ENCODE data around the gene SRC. TPM values are rescaled to one million over a fixed set of nuclear protein-coding genes. Genes with fewer than 3 reads are reported as not detected.

Gene SRC
- total and polyA plus RNA-seq, 4 donors = 15.6 to 59.6 (median 37.8) TPM

- Histone ChIP-seq H3K27ac (ENCODE audit: low read depth, low read length) (no peak overlapping the region), H3K9me3 (ENCODE audit: control insufficient read depth, insufficient read depth, low read length) (no peaks in the 10 kb centered on the region), H3K4me1 (ENCODE audit: control insufficient read depth, insufficient read depth, low read length) (peaks cover 45% of the 10 kb centered on the region), H3K36me3 (ENCODE audit: control insufficient read depth, insufficient read depth, low read length) (peaks cover 93% of the 10 kb centered on the region), H3K4me3 (ENCODE audit: low read depth, low read length) (no peak overlapping the region), H3K27me3 (ENCODE audit: control insufficient read depth, insufficient read depth, low read length) (no peaks in the 10 kb centered on the region)
- 90% methylated on average over 25 of the region's 30 CpGs for WGBS (ENCODE audit: insufficient coverage)
- DNase-seq (ENCODE audit: low read depth in 4 of 6, low spot score in 6 of 6) = no peak
These were observed 52.2 kb downstream of the SRC start for GRCh38 chr20:37397954-37398749.

- H3K9me3 ChIP-seq (ENCODE audit: control insufficient read depth, insufficient read depth, low read length) = no peaks in the 10 kb centered on the region
- H3K36me3 ChIP-seq (ENCODE audit: control insufficient read depth, insufficient read depth, low read length) = peaks cover 94% of the 10 kb centered on the region
- 79% methylated on average over 12 of the region's 15 CpGs for WGBS (ENCODE audit: insufficient coverage)
- no peak for DNase-seq (ENCODE audit: low read depth in 4 of 6, low spot score in 6 of 6)
- peaks cover 36% of the 10 kb centered on the region for H3K4me1 ChIP-seq (ENCODE audit: control insufficient read depth, insufficient read depth, low read length)
- H3K4me3 ChIP-seq (ENCODE audit: low read depth, low read length) = no peak overlapping the region
- H3K27me3 ChIP-seq (ENCODE audit: control insufficient read depth, insufficient read depth, low read length) = no peaks in the 10 kb centered on the region
- no peak overlapping the region for H3K27ac ChIP-seq (ENCODE audit: low read depth, low read length)
These were observed 53.0 kb downstream of the SRC start for GRCh38 chr20:37398750-37399621.

GRCh38 chr20:37401282-37401929 is 55.5 kb downstream of the SRC start:
- H3K36me3 ChIP-seq (ENCODE audit: control insufficient read depth, insufficient read depth, low read length) = peaks cover 84% of the 10 kb centered on the region
- DNase-seq (ENCODE audit: low read depth in 4 of 6, low spot score in 6 of 6) = no peak
- 87% methylated on average over 9 of the region's 9 CpGs for WGBS (ENCODE audit: insufficient coverage)

GRCh38 chr20:37401930-37402675 is 56.2 kb downstream of the SRC start:
- no peak overlapping the region for H3K27ac ChIP-seq (ENCODE audit: low read depth, low read length)
- peaks cover 78% of the 10 kb centered on the region for H3K36me3 ChIP-seq (ENCODE audit: control insufficient read depth, insufficient read depth, low read length)
- DNase-seq (ENCODE audit: low read depth in 4 of 6, low spot score in 6 of 6) = no peak
- WGBS (ENCODE audit: insufficient coverage) = 89% methylated on average over 29 of the region's 30 CpGs
- no peaks in the 10 kb centered on the region for H3K27me3 ChIP-seq (ENCODE audit: control insufficient read depth, insufficient read depth, low read length)
- H3K4me3 ChIP-seq (ENCODE audit: low read depth, low read length) = no peak overlapping the region
- H3K4me1 ChIP-seq (ENCODE audit: control insufficient read depth, insufficient read depth, low read length) = peaks cover 13% of the 10 kb centered on the region
- no peaks in the 10 kb centered on the region for H3K9me3 ChIP-seq (ENCODE audit: control insufficient read depth, insufficient read depth, low read length)

More at GRCh38 chr20:37401282-37401929, 55.5 kb downstream of the SRC start:
- H3K27me3 ChIP-seq (ENCODE audit: control insufficient read depth, insufficient read depth, low read length) = no peaks in the 10 kb centered on the region
- peaks cover 18% of the 10 kb centered on the region for H3K4me1 ChIP-seq (ENCODE audit: control insufficient read depth, insufficient read depth, low read length)
- H3K27ac ChIP-seq (ENCODE audit: low read depth, low read length) = no peak overlapping the region
- no peaks in the 10 kb centered on the region for H3K9me3 ChIP-seq (ENCODE audit: control insufficient read depth, insufficient read depth, low read length)
- H3K4me3 ChIP-seq (ENCODE audit: low read depth, low read length) = no peak overlapping the region

DNA sequence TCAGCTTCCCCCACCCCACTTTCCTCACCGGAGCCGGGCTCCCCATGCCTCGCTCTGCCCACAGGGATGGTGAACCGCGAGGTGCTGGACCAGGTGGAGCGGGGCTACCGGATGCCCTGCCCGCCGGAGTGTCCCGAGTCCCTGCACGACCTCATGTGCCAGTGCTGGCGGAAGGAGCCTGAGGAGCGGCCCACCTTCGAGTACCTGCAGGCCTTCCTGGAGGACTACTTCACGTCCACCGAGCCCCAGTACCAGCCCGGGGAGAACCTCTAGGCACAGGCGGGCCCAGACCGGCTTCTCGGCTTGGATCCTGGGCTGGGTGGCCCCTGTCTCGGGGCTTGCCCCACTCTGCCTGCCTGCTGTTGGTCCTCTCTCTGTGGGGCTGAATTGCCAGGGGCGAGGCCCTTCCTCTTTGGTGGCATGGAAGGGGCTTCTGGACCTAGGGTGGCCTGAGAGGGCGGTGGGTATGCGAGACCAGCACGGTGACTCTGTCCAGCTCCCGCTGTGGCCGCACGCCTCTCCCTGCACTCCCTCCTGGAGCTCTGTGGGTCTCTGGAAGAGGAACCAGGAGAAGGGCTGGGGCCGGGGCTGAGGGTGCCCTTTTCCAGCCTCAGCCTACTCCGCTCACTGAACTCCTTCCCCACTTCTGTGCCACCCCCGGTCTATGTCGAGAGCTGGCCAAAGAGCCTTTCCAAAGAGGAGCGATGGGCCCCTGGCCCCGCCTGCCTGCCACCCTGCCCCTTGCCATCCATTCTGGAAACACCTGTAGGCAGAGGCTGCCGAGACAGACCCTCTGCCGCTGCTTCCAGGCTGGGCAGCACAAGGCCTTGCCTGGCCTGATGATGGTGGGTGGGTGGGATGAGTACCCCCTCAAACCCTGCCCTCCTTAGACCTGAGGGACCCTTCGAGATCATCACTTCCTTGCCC is 57.4 kb downstream of the SRC start:
- peaks cover 21% of the 10 kb centered on the region for H3K4me1 ChIP-seq (ENCODE audit: control insufficient read depth, insufficient read depth, low read length)
- 95% methylated on average over 35 of the region's 37 CpGs for WGBS (ENCODE audit: insufficient coverage)
- H3K36me3 ChIP-seq (ENCODE audit: control insufficient read depth, insufficient read depth, low read length) = peaks cover 69% of the 10 kb centered on the region

GRCh38 chr20:37404461-37404890 is 58.5 kb downstream of the SRC start:
- WGBS (ENCODE audit: insufficient coverage) = 87% methylated on average over 4 of the region's 6 CpGs

More for the DNA sequence above, 57.4 kb downstream of the SRC start:
- DNase-seq (ENCODE audit: low read depth in 4 of 6, low spot score in 6 of 6) = no peak
- H3K9me3 ChIP-seq (ENCODE audit: control insufficient read depth, insufficient read depth, low read length) = no peaks in the 10 kb centered on the region
- H3K27ac ChIP-seq (ENCODE audit: low read depth, low read length) = no peak overlapping the region
- no peak overlapping the region for H3K4me3 ChIP-seq (ENCODE audit: low read depth, low read length)
- H3K27me3 ChIP-seq (ENCODE audit: control insufficient read depth, insufficient read depth, low read length) = no peaks in the 10 kb centered on the region

GRCh38 chr20:37405351-37405897 is 59.5 kb downstream of the SRC start:
- Histone ChIP-seq H3K27ac (ENCODE audit: low read depth, low read length) (no peak overlapping the region), H3K4me1 (ENCODE audit: control insufficient read depth, insufficient read depth, low read length) (peaks cover 40% of the 10 kb centered on the region), H3K27me3 (ENCODE audit: control insufficient read depth, insufficient read depth, low read length) (no peaks in the 10 kb centered on the region), H3K36me3 (ENCODE audit: control insufficient read depth, insufficient read depth, low read length) (peaks cover 48% of the 10 kb centered on the region), H3K4me3 (ENCODE audit: low read depth, low read length) (no peak overlapping the region), H3K9me3 (ENCODE audit: control insufficient read depth, insufficient read depth, low read length) (no peaks in the 10 kb centered on the region)
- 81% methylated on average over 6 of the region's 11 CpGs for whole genome bisulfite sequencing (ENCODE audit: insufficient coverage)
- DNase-seq (ENCODE audit: low read depth in 4 of 6, low spot score in 6 of 6) = peak in 1 of 6 donors; percentile 1

More at GRCh38 chr20:37404461-37404890, 58.5 kb downstream of the SRC start:
- Histone ChIP-seq H3K9me3 (ENCODE audit: control insufficient read depth, insufficient read depth, low read length) (no peaks in the 10 kb centered on the region), H3K36me3 (ENCODE audit: control insufficient read depth, insufficient read depth, low read length) (peaks cover 58% of the 10 kb centered on the region), H3K4me3 (ENCODE audit: low read depth, low read length) (no peak overlapping the region), H3K27me3 (ENCODE audit: control insufficient read depth, insufficient read depth, low read length) (no peaks in the 10 kb centered on the region), H3K4me1 (ENCODE audit: control insufficient read depth, insufficient read depth, low read length) (peaks cover 32% of the 10 kb centered on the region), H3K27ac (ENCODE audit: low read depth, low read length) (no peak overlapping the region)
- DNase-seq (ENCODE audit: low read depth in 4 of 6, low spot score in 6 of 6) = no peak

Measured in spinal cord (tissue), 10 donors.